Peyer's patch (tissue), 4 donors: ENCODE measurements around the gene PSMD1.

Experiments used
- POLR2A ChIP-seq, 2 donors: fragments of 450-650 bp; IDR thresholded peaks; one replicate each; pipeline ENCODE4 v1.5.1; 2017; ENCODE audit warnings: antibody characterized with exemption in 2 of 2, mild to moderate bottlenecking in 2 of 2, moderate library complexity in 2 of 2
- TF ChIP-seq, protein P1 (sequence below), 6 experiments: fragments of 450-650 bp in 4 of 6; fragments of 200-600 bp in 2 of 6; sonication (generic) in 1 of 6; IDR thresholded peaks; one replicate each; pipeline ENCODE4 v1.5.1; 2017 to 2019; ENCODE audit warnings: antibody characterized with exemption in 6 of 6, mild to moderate bottlenecking in 3 of 6, moderate library complexity in 1 of 6

DNA sequence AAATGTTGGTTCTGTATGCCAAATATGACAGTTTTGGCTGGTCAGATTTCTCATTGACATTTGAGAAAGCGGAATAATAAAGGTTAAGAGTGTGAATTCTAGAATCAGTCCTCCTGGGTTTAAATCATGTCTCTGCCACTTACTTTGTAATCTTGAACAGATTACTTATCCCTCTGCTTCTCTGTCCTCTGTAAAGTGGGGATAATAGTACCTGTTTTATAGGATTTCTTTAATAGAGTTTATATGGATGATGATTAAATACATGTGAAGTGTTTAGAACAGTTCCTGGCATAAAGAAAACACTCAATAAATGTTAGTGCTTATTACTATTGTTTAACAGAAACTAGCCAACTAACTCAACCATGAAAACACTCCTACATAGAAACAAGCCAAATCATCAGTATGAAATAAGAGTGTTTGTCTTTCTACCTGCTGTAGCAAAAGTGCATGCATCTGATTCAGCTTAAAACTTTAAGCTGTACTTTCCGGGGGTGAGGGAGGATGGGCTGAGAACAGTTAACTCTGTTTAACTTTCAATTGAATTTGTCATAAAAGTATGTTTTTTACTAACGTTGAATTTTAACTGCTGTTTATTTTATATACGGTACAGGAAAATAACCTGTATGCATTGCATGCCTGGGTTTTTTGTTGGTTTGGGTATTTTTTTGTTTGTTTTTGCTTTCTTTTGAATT is 61.4 kb downstream of the PSMD1 start:
- no peak for TF ChIP-seq POLR2A (IDR thresholded peaks at IDR 0.05)
- TF ChIP-seq, protein P1, sequence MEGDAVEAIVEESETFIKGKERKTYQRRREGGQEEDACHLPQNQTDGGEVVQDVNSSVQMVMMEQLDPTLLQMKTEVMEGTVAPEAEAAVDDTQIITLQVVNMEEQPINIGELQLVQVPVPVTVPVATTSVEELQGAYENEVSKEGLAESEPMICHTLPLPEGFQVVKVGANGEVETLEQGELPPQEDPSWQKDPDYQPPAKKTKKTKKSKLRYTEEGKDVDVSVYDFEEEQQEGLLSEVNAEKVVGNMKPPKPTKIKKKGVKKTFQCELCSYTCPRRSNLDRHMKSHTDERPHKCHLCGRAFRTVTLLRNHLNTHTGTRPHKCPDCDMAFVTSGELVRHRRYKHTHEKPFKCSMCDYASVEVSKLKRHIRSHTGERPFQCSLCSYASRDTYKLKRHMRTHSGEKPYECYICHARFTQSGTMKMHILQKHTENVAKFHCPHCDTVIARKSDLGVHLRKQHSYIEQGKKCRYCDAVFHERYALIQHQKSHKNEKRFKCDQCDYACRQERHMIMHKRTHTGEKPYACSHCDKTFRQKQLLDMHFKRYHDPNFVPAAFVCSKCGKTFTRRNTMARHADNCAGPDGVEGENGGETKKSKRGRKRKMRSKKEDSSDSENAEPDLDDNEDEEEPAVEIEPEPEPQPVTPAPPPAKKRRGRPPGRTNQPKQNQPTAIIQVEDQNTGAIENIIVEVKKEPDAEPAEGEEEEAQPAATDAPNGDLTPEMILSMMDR (IDR thresholded peaks at IDR 0.05), result no peak
